Erythroblast (primary cell): ENCODE results near the gene RNF182.

ENCODE experiments used
- GATA1 ChIP-seq: IDR thresholded peaks from 2 replicates; pipeline ENCODE4 v1.6.1; 2011; ENCODE audit warnings: low read depth, mild to moderate bottlenecking, control low read depth, low read length, moderate library complexity
- POLR2A ChIP-seq: IDR thresholded peaks from 2 replicates; pipeline ENCODE4 v1.6.1; 2011; ENCODE audit warnings: mild to moderate bottlenecking, low read length

GRCh38 chr6:13931797-13932402 lies 7.1 kb downstream of the RNF182 start:
- TF ChIP-seq POLR2A, result no peak
- TF ChIP-seq GATA1, result no peak
